CD4-positive, alpha-beta T cell treated with Interleukin-6 for 4 hours (primary cell): Measurements from ENCODE around the gene ADSS2.

Experiments used
- DNase-seq: peaks from one replicate; pipeline ENCODE4 v3.0.0-alpha.2; 2020; ENCODE audit warnings: mixed read lengths

The ADSS2 gene

GRCh38 chr1:244445320-244446181, 6.2 kb downstream of the ADSS2 start:
- DNase-seq, result no peak

- no peak for DNase-seq
Measured at GRCh38 chr1:244444854-244445253, 6.9 kb downstream of the ADSS2 start.

GRCh38 chr1:244442850-244443249, 8.9 kb downstream of the ADSS2 start:
- no peak for DNase-seq

- DNase-seq, result no peak
Measured at GRCh38 chr1:244439391-244440032, 12.2 kb downstream of the ADSS2 start.

GRCh38 chr1:244437086-244437468, 14.6 kb downstream of the ADSS2 start:
- no peak for DNase-seq

- DNase-seq, result no peak
Measured at GRCh38 chr1:244436336-244437085, 15.2 kb downstream of the ADSS2 start.

GRCh38 chr1:244435562-244436205, 16.0 kb downstream of the ADSS2 start:
- DNase-seq, result no peak

- no peak for DNase-seq
Measured at GRCh38 chr1:244431166-244431565, 20.5 kb downstream of the ADSS2 start.

GRCh38 chr1:244429818-244430217, 21.9 kb downstream of the ADSS2 start:
- no peak for DNase-seq

- no peak for DNase-seq
Measured at GRCh38 chr1:244427647-244428046, 24.1 kb downstream of the ADSS2 start.

GRCh38 chr1:244424649-244425334, 26.9 kb downstream of the ADSS2 start:
- no peak for DNase-seq

- no peak for DNase-seq
Measured at GRCh38 chr1:244422174-244422573, 29.5 kb downstream of the ADSS2 start.

- no peak for DNase-seq
Measured at GRCh38 chr1:244419024-244419423, 32.7 kb downstream of the ADSS2 start.

GRCh38 chr1:244414543-244414942, 37.2 kb downstream of the ADSS2 start:
- no peak for DNase-seq

- DNase-seq, result no peak
Measured at GRCh38 chr1:244413736-244414135, 38.0 kb downstream of the ADSS2 start.

GRCh38 chr1:244412176-244412575, 39.5 kb downstream of the ADSS2 start:
- DNase-seq, result no peak

GRCh38 chr1:244409701-244410100, 42.0 kb downstream of the ADSS2 start:
- no peak for DNase-seq

GRCh38 chr1:244406337-244406736, 45.4 kb downstream of the ADSS2 start:
- no peak for DNase-seq

- no peak for DNase-seq
Measured at GRCh38 chr1:244405856-244406255, 45.9 kb downstream of the ADSS2 start.

- no peak for DNase-seq
Measured at GRCh38 chr1:244403431-244403830, 48.3 kb downstream of the ADSS2 start.

- no peak for DNase-seq
Measured at GRCh38 chr1:244400974-244401373, 50.7 kb downstream of the ADSS2 start.

- DNase-seq, result no peak
Measured at GRCh38 chr1:244397131-244397530, 54.6 kb downstream of the ADSS2 start.

GRCh38 chr1:244395965-244396364, 55.7 kb downstream of the ADSS2 start:
- DNase-seq, result no peak
